Lung (tissue), 12 donors: ENCODE results near the gene C8G. TPM values are rescaled to one million over a fixed set of nuclear protein-coding genes. Genes with fewer than 3 reads are reported as not detected.

Experiments
- ATAC-seq: fragments of 200-7000 bp; cut with Tn5 transposase; one replicate; pipeline ENCODE4 v1.9.1; 2020; ENCODE audit warnings: moderate number of reproducible peaks; ENCODE audit not compliant: insufficient read depth, low FRiP score
- DNase-seq, 3 donors: peaks; one replicate each; pipeline ENCODE4 v3.0.0-alpha.2; 2013 to 2017
- H3K27ac ChIP-seq, 2 donors: one replicate each; pipeline ENCODE4 v1.5.1; 2013; ENCODE audit warnings: mild to moderate bottlenecking in 2 of 2, moderate library complexity in 2 of 2, control low read depth in 1 of 2, inconsistent platforms in 1 of 2, low read depth in 1 of 2, low read length in 1 of 2
- H3K27me3 ChIP-seq, 3 donors: one replicate each; pipeline ENCODE4 v1.5.1; 2013; ENCODE audit warnings: low read length in 2 of 3; ENCODE audit not compliant: control insufficient read depth in 3 of 3, insufficient read depth in 3 of 3
- H3K36me3 ChIP-seq, 4 donors: one replicate each; pipeline ENCODE4 v1.5.1; 2013; ENCODE audit warnings: low read length in 4 of 4, mild to moderate bottlenecking in 1 of 4, moderate library complexity in 1 of 4; ENCODE audit not compliant: control insufficient read depth in 4 of 4, insufficient read depth in 4 of 4
- H3K4me1 ChIP-seq, 5 donors: one replicate each; pipeline ENCODE4 v1.5.1; 2013; ENCODE audit warnings: low read length in 5 of 5, mild to moderate bottlenecking in 2 of 5, moderate library complexity in 1 of 5; ENCODE audit not compliant: control insufficient read depth in 5 of 5, insufficient read depth in 5 of 5
- H3K4me3 ChIP-seq: one replicate; pipeline ENCODE4 v1.5.1; 2013; ENCODE audit warnings: mild to moderate bottlenecking, control low read depth, moderate library complexity
- H3K9ac ChIP-seq, 2 donors: one replicate each; pipeline ENCODE4 v1.5.1; 2013; ENCODE audit warnings: low read length in 2 of 2, control low read depth in 1 of 2; ENCODE audit not compliant: insufficient read depth in 1 of 2
- H3K9me3 ChIP-seq, 4 donors: one replicate each; pipeline ENCODE4 v1.5.1; 2013; ENCODE audit warnings: low read length in 3 of 4, mild to moderate bottlenecking in 1 of 4, moderate library complexity in 1 of 4; ENCODE audit not compliant: control insufficient read depth in 4 of 4, insufficient read depth in 3 of 4
- CTCF ChIP-seq: IDR thresholded peaks from 2 replicates; pipeline ENCODE4 v1.5.1; 2012; ENCODE audit warnings: mild to moderate bottlenecking; ENCODE audit errors: control extremely low read depth, extremely low read depth
- WGBS, 2 donors: extraction: QIAGEN DNeasy Blood & Tissue Kit; methylation state at CpG; one replicate each; pipeline ENCODE4 v1.1.7; 2013; 5-methylcytosine and 5-hydroxymethylcytosine counted together
- polyA plus RNA-seq, 2 donors: library from polyadenylated mRNA; stranded (reverse); fragments of 200-250 nt; gene quantifications; one replicate each; pipeline ENCODE4 v1.2.1, GENCODE V29; 2013
- total RNA-seq, 2 donors: library from RNA; depleted of rRNA in 1 of 2; stranded (reverse); fragments of >200 nt in 1 of 2; gene quantifications; one replicate each; pipeline ENCODE4 v1.2.1, GENCODE V29; 2014 to 2021
- donor health status: control.
- donor health status: control.
- donor health status: Bipolar disorder and iron deficiency.
- donor health status: healthy.
- donor health status: DM: yes; HTN: yes; CAD: no.

Gene C8G
- total and polyA plus RNA-seq, 4 donors: 0.90 to 2.1 (median 1.4) TPM; not detected in 1

- no peak for TF ChIP-seq CTCF
- no peak overlapping the region for H3K9ac ChIP-seq
- H3K4me3 ChIP-seq: no peak overlapping the region
- no peaks in the 10 kb centered on the region for H3K9me3 ChIP-seq
- H3K4me1 ChIP-seq: peaks cover 0 to 7% (median 0%) of the 10 kb centered on the region in 5 donors
- no peak overlapping the region for H3K27ac ChIP-seq
- H3K27me3 ChIP-seq: no peaks in the 10 kb centered on the region
- DNase-seq: no peak
- 95 to 96% methylated on average over 13 of the region's 13 CpGs for WGBS, 2 donors
- ATAC-seq: no peak
- H3K36me3 ChIP-seq: peaks cover 0 to 32% (median 4%) of the 10 kb centered on the region in 4 donors
Observed at GRCh38 chr9:136926749-136927148, 18.3 kb upstream of the C8G start.

- ATAC-seq: no peak
- TF ChIP-seq CTCF: no peak
- H3K27ac ChIP-seq: peak overlapping the region in 1 of 2 donors; percentile 59
- DNase-seq: no peak
- no peaks in the 10 kb centered on the region for H3K27me3 ChIP-seq
- WGBS, 2 donors: 80 to 87% methylated on average over 23 of the region's 23 CpGs
- no peak overlapping the region for H3K4me3 ChIP-seq
- H3K36me3 ChIP-seq: peaks cover 0 to 27% (median 2%) of the 10 kb centered on the region in 4 donors
- no peak overlapping the region for H3K9ac ChIP-seq
- no peaks in the 10 kb centered on the region for H3K9me3 ChIP-seq
- peaks cover 0 to 7% (median 0%) of the 10 kb centered on the region in 5 donors for H3K4me1 ChIP-seq
Observed at GRCh38 chr9:136927343-136928271, 17.4 kb upstream of the C8G start.

GRCh38 chr9:136928591-136928990 lies 16.5 kb upstream of the C8G start:
- H3K9me3 ChIP-seq: no peaks in the 10 kb centered on the region
- no peak for DNase-seq
- H3K4me3 ChIP-seq: no peak overlapping the region
- peak; percentile 19 for ATAC-seq
- no peak overlapping the region for H3K9ac ChIP-seq
- H3K27ac ChIP-seq: peak overlapping the region in 1 of 2 donors; percentile 59
- H3K36me3 ChIP-seq: peaks cover 0 to 24% (median 2%) of the 10 kb centered on the region in 4 donors
- TF ChIP-seq CTCF: no peak
- H3K4me1 ChIP-seq: peaks cover 0 to 7% (median 0%) of the 10 kb centered on the region in 5 donors
- no peaks in the 10 kb centered on the region for H3K27me3 ChIP-seq
- WGBS, 2 donors: 76% methylated on average over 9 of the region's 9 CpGs
